GM21717 (cell line): ENCODE measurements around the gene SUN2.

Source experiments
- ATAC-seq: cut with Tn5 transposase; IDR thresholded peaks from one replicate; pipeline ENCODE4 v1.9.1; 2021; ENCODE audit warnings: mild to moderate bottlenecking, moderate library complexity; ENCODE audit not compliant: unreplicated experiment

The SUN2 gene

GRCh38 chr22:38720350-38720749 is 35.4 kb downstream of the SUN2 start:
- ATAC-seq = no peak

- ATAC-seq = no peak
Observed at GRCh38 chr22:38719196-38719595, 36.6 kb downstream of the SUN2 start.

- no peak for ATAC-seq
Observed at GRCh38 chr22:38718414-38718813, 37.4 kb downstream of the SUN2 start.

- ATAC-seq = no peak
Observed at GRCh38 chr22:38717244-38717643, 38.6 kb downstream of the SUN2 start.

GRCh38 chr22:38716826-38717225 is 39.0 kb downstream of the SUN2 start:
- ATAC-seq = no peak

GRCh38 chr22:38716271-38716670 is 39.5 kb downstream of the SUN2 start:
- no peak for ATAC-seq

- ATAC-seq = no peak
Observed at GRCh38 chr22:38715852-38716251, 39.9 kb downstream of the SUN2 start.

- ATAC-seq = no peak
Observed at GRCh38 chr22:38715176-38715764, 40.5 kb downstream of the SUN2 start.

- no peak for ATAC-seq
Observed at GRCh38 chr22:38713921-38714320, 41.9 kb downstream of the SUN2 start.

- ATAC-seq = no peak
Observed at GRCh38 chr22:38712486-38713207, 43.2 kb downstream of the SUN2 start.

- no peak for ATAC-seq
Observed at GRCh38 chr22:38710866-38711265, 44.9 kb downstream of the SUN2 start.

- no peak for ATAC-seq
Observed at GRCh38 chr22:38710351-38710750, 45.4 kb downstream of the SUN2 start.

GRCh38 chr22:38709306-38709705 is 46.5 kb downstream of the SUN2 start:
- no peak for ATAC-seq

GRCh38 chr22:38707984-38708383 is 47.8 kb downstream of the SUN2 start:
- no peak for ATAC-seq

GRCh38 chr22:38707346-38707745 is 48.5 kb downstream of the SUN2 start:
- no peak for ATAC-seq

GRCh38 chr22:38706901-38707195 is 49.0 kb downstream of the SUN2 start:
- ATAC-seq = no peak

- peak; percentile 7 for ATAC-seq
Observed at GRCh38 chr22:38706101-38706900, 49.5 kb downstream of the SUN2 start.

- ATAC-seq = peak; percentile 65
Observed at GRCh38 chr22:38705235-38706100, 50.3 kb downstream of the SUN2 start, which contains the start of gene GTPBP1. TSS of gene GTPBP1 (plus strand) at chr22:38705944. CDS start at chr22:38705956, 12 bp downstream.

GRCh38 chr22:38704654-38705234 is 51.1 kb downstream of the SUN2 start:
- no peak for ATAC-seq

GRCh38 chr22:38700789-38701628 is 54.8 kb downstream of the SUN2 start, which contains the start of gene JOSD1:
TSS of gene JOSD1 (minus strand) at chr22:38700943. CDS start at chr22:38699987, 956 bp downstream.
- peak; percentile 27 for ATAC-seq
